ENCODE data around the gene HOXC12.
A peak's percentile ranks its signal among the peaks of the same experiment; 100 is the strongest.

The HOXC12 gene, protein sequence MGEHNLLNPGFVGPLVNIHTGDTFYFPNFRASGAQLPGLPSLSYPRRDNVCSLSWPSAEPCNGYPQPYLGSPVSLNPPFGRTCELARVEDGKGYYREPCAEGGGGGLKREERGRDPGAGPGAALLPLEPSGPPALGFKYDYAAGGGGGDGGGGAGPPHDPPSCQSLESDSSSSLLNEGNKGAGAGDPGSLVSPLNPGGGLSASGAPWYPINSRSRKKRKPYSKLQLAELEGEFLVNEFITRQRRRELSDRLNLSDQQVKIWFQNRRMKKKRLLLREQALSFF

GRCh38 chr12:53954694-53955035 lies at the start of gene HOXC12:
TSS of gene HOXC12 (plus strand) at chr12:53954903. CDS start at chr12:53954930, 27 bp downstream.
- no peak for DNase-seq

GRCh38 chr12:53907103-53907502 lies 47.6 kb upstream of the HOXC12 start:
- DNase-seq: no peak

GRCh38 chr12:53916788-53917655 lies 37.7 kb upstream of the HOXC12 start:
- no peak for DNase-seq

GRCh38 chr12:53924521-53925405 lies 29.9 kb upstream of the HOXC12 start:
- no peak for DNase-seq

- no peak for DNase-seq
These were observed 27.3 kb upstream of the HOXC12 start for GRCh38 chr12:53927220-53928029.

DNA sequence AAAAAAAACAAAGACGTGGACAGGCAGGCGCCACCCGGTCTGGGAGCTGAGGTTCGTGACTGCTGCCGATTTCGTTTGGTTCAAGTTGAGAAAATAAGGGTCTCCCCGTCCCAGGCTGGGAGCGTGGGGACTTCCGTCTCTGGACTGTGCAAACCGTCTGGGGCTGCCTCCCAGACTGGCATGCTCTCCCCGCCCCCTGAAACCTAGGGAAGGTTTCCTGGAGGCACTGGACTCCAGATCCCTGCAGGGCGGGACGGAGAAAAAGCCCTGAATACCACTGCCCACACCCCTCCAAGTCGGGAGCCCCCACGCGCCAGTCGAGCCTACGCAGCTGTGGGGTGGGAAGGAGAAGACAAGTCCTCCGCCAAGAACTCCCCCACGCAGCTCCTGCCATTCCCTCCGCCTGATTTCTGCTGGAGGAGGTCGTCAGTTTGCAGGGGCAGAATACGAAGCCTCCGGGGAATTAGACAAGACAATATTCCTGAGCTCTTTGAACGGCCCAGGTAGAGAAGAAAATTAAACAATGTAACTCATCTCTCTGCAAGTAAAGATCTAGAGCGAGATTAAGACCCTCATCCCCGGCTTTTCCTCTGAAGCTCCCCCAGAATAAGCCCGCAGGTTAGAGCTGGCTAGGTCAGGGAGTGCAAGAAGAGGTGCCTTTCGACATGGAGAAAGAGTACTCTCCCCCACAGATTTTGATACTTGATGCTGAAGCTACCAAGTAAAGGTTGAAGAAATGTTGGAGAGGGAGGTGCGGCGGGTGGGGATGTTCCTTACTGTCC lies 26.5 kb upstream of the HOXC12 start:
- DNase-seq: no peak

DNA sequence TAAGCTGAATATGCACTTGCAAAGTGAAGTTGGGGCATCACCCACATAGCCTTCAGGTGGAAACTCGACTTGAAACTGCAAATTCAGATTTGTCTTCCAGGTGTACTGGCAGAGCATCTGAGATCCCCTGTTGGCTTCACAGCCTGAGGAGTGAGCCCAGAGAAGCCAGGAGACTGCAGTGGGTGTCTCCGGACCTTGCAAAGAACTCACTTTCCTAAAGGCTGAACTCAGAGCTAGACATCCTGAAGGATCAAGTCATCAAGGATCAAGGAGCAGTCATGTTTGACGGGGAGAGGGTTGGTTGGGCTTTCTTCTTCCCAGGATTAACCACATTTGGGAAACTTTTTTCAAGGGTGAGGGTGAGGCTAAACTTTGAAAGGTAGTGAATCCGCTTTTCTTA lies 25.2 kb upstream of the HOXC12 start:
- DNase-seq: no peak

DNA sequence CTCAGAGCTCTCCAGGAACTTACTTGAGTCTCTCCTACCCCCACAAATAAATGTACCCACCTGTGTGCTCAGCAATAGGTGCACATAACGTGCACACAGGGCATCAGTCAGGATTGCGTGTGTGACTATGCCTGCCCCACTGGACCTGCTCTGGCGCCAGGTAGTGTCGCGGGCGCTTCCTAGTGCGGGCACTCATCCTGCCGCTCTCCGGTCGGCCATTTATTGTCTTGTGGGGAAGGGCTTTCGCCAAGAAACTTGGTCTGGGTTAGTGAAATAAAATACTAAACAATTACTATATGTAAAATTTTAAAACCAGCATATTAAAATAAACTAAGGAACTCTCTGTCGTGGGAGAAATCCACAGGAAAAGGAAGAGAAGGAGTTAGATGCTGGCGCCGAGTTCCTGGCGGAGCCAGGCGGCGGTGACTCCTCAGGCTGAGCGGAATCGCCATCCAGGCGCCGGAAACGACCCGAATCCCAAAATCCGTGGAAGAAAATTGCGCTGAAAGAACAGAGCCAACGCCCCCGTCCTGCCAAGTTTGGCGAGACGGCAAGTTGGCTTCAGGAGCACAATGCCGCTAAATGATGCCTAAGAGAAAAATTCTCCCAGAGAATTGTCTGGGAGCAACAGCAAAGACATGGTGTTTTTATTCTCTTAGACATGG lies 24.0 kb upstream of the HOXC12 start:
- DNase-seq: no peak

DNA sequence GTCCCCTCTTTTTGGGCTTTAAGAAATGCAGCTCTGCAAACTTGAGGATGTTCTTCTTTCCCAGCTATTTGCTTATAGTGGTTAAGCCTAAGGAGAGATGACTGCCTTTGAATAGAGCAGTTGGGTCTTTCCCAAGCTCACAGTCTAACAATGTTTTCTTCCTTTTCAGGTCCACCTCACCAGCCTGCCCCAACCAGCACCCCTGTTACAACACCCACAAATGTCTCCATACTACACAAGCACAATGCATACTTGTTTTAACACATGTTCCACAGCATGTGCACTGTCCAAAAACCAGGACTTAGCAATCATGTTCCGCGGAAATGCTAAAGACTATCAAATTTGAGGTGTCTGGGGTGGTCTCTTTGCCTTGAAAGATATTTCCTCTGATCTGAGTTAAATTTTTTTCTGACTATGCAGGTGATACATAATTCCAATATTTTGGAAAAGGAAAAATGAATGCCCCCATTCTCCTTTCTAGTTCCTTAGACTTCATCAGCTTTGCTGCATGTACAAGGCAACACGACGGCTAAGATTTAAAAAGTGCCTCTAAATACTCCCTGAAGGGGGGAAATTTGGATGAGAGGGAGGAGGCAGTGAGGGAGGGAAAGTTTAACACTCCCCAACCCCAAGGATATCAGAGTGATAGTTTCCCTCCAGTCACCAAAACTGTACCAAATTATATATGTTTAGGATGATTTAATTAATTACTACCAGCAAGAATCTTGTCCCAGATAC lies 22.7 kb upstream of the HOXC12 start:
- DNase-seq: no peak

DNA sequence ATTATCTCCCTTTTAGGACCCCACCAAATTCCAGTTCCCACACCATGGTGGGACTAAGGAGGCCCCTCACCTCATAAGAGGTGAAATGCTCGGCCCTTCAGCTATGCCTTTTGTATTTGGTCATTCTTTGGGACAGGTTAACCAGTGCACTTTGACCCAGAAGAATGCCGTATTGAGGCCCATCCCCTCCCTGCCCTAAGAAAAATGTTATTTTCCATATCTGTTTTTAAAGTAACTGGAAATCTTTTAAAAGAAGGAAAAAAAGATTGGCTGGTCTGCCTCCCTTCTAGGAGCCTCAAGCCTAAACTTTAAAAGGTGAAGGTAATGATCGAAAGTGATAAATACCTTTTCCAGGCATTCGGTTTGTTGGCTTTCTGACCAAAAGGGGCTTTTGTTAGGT lies 21.8 kb upstream of the HOXC12 start:
- no peak for DNase-seq

DNA sequence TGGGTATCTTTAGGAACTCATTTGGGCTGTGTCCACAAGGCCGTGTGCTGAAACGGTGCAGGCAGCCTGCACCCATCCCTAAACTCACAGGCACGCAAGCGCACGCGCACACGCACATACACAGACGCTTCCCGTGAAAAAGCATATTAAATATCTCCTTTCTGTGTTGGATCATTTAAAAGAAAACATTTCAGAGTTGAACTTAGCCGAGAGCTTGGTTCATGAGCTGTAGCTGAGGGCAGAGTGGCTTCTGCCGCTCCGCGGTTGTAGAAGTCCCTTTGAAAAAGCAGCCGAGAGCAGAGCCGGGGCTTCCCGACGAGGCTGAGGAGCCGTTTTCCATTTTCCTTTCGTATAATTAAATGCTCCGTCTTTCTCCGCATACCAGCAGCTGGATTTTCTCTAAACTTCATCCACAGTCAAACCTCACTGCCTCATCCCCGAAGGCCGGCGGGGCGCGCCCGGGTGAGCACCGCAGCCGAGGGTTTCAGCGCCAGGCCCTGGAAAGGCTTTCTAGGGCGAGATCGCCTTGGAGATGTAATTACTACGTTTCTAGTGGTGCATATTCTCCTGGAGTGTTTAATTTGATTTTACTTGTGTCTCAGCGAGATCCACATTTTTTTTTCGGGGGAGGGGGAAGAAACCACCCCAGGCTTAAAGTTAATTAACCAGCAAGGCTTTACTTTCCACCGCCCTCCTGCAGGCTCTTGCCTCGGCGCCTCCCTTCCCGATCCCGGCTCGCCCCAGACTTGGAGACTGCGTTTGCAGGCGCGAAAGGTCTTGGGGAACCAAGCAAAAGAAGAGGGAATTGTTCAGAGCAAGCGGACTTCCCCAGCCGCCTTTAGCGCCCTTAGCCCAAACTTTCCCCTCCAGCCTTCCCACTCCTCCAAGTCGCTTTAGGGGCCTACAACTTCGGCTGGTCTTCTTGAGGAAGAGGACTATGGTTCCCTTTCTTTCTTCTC lies 19.0 kb upstream of the HOXC12 start:
- no peak for DNase-seq

DNA sequence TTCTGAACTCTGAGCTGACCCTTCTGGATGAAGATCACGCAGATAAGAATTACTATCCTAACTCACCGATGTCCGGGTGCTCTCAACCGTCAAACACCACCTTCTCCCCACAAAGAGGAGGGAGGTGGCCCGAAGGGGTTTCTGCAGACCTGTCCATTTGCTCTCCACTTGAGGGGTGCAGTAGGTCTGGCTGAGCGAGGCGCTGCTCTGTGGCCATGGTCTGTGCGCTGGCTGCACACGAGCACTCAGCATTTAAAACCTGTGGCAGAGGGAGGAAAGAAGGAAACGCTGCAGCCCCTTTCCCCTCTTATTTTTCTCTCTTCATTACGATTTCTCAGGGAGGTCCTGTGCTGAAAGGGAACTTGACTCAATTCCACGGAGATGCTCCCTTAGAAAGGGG lies 17.6 kb upstream of the HOXC12 start:
- DNase-seq: no peak

GRCh38 chr12:53937596-53938325 lies 16.9 kb upstream of the HOXC12 start:
- DNase-seq: no peak

- peak; percentile 71 for DNase-seq
These were observed 16.2 kb upstream of the HOXC12 start, which contains the start of gene HOXC13 for GRCh38 chr12:53938326-53939140. TSS of gene HOXC13 (plus strand) at chr12:53938831. CDS start at chr12:53938907, 76 bp downstream.

DNA sequence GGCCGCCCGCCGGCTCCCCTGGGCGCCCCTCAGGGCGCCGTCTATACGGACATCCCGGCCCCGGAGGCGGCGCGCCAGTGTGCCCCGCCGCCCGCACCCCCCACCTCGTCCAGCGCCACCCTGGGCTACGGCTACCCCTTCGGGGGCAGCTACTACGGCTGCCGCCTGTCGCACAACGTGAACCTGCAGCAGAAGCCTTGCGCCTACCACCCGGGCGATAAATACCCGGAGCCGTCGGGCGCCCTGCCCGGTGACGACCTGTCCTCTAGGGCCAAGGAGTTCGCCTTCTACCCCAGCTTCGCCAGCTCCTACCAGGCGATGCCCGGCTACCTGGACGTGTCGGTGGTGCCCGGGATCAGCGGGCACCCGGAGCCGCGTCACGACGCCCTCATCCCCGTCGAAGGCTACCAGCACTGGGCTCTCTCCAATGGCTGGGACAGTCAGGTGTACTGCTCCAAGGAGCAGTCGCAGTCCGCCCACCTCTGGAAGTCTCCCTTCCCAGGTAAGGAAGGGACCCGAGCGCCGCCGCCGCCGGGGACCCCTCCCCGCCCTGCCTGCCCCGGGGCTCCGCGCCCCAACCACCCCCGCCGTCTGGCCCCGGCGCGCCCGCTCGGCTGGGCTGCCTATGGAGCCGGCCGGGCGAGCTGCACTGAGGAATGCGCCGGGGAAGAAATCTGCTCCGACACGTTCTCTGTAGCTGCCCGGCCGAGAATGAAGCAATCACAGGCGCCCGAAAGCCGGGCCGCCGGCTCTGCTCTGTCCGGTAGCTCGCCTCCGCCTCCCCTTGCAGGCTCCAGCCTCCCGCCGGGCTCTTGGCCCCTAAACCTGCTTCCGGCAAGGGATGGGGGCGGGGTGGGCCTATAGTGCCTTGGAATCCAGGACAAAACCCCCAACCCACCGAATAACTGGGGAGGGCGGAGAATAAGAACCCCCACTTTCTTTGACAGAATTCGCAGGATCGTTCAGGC lies 15.3 kb upstream of the HOXC12 start:
- no peak for DNase-seq

- DNase-seq: no peak
These were observed 14.2 kb upstream of the HOXC12 start for GRCh38 chr12:53940443-53941014.
